SK-N-SH treated with all-trans-retinoic acid at 6 μM for 48 hours (cell line): ENCODE measurements around the gene CWC15.

Source experiments
- ATAC-seq: fragments of 200-7000 bp; cut with Tn5 transposase; 3 replicates; pipeline ENCODE4 v1.9.1; 2020; ENCODE audit warnings: mild to moderate bottlenecking, moderate library complexity
- BACH2 ChIP-seq: fragments of 250-450 bp; sonication (Bioruptor Pico); IDR thresholded peaks from 2 replicates; pipeline ENCODE4 v1.9.0; 2021; ENCODE audit warnings: mild to moderate bottlenecking, borderline replicate concordance
- CREB5 ChIP-seq: fragments of 250-450 bp; sonication (Bioruptor Pico); IDR thresholded peaks from 2 replicates; pipeline ENCODE4 v1.5.1; 2020; ENCODE audit warnings: low read depth, mild to moderate bottlenecking, moderate library complexity
- CSDC2 ChIP-seq: fragments of 250-450 bp; sonication (Bioruptor Pico); IDR thresholded peaks from 2 replicates; pipeline ENCODE4 v1.5.0; 2020; ENCODE audit warnings: mild to moderate bottlenecking, moderate library complexity
- CSRNP3 ChIP-seq: fragments of 250-450 bp; sonication (Bioruptor Pico); IDR thresholded peaks from 2 replicates; pipeline ENCODE4 v1.5.1; 2021; ENCODE audit warnings: mild to moderate bottlenecking, moderate library complexity
- GLIS3 ChIP-seq: fragments of 250-450 bp; sonication (Bioruptor Pico); IDR thresholded peaks from 2 replicates; pipeline ENCODE4 v1.5.0; 2020; ENCODE audit warnings: mild to moderate bottlenecking, moderate library complexity
- ISL1 ChIP-seq: fragments of 250-450 bp; sonication (Bioruptor Pico); IDR thresholded peaks from 2 replicates; pipeline ENCODE4 v2.1.2; 2022; ENCODE audit warnings: mild to moderate bottlenecking, moderate library complexity
- OSR1 ChIP-seq: fragments of 250-450 bp; sonication (Bioruptor Pico); IDR thresholded peaks from 2 replicates; pipeline ENCODE4 v1.8.0; 2022; ENCODE audit warnings: moderate library complexity, mild to moderate bottlenecking, inconsistent platforms
- PATZ1 ChIP-seq: fragments of 250-450 bp; sonication (Bioruptor Pico); IDR thresholded peaks from 2 replicates; pipeline ENCODE4 v1.8.0; 2020; ENCODE audit warnings: mild to moderate bottlenecking, moderate library complexity, borderline replicate concordance
- POU6F1 ChIP-seq: fragments of 250-450 bp; sonication (Bioruptor Pico); IDR thresholded peaks from 2 replicates; pipeline ENCODE4 v1.8.0; 2021; ENCODE audit warnings: low read depth, mild to moderate bottlenecking, moderate library complexity, borderline replicate concordance
- PPARA ChIP-seq: fragments of 250-450 bp; sonication (Bioruptor Pico); IDR thresholded peaks from 2 replicates; pipeline ENCODE4 v1.5.0; 2020; ENCODE audit warnings: mild to moderate bottlenecking, borderline replicate concordance
- RARB ChIP-seq: fragments of 250-450 bp; sonication (Bioruptor Pico); IDR thresholded peaks from 2 replicates; pipeline ENCODE4 v1.8.0; 2021; ENCODE audit warnings: mild to moderate bottlenecking, moderate library complexity
- SNAI2 ChIP-seq: fragments of 250-450 bp; sonication (Bioruptor Pico); IDR thresholded peaks from 2 replicates; pipeline ENCODE4 v1.5.0; 2020; ENCODE audit warnings: mild to moderate bottlenecking, moderate library complexity
- TCF4 ChIP-seq: fragments of 250-450 bp; sonication (Bioruptor Pico); IDR thresholded peaks from 2 replicates; pipeline ENCODE4 v1.8.0; 2021; ENCODE audit warnings: mild to moderate bottlenecking, moderate library complexity, borderline replicate concordance
- TOX ChIP-seq: fragments of 250-450 bp; sonication (Bioruptor Pico); IDR thresholded peaks from 2 replicates; pipeline ENCODE4 v1.8.0; 2021; ENCODE audit warnings: mild to moderate bottlenecking, moderate library complexity, borderline replicate concordance
- TSHZ2 ChIP-seq: fragments of 250-450 bp; sonication (Bioruptor Pico); IDR thresholded peaks from 2 replicates; pipeline ENCODE4 v1.5.0; 2020; ENCODE audit warnings: mild to moderate bottlenecking, moderate library complexity
- ZC3H10 ChIP-seq: fragments of 250-450 bp; sonication (Bioruptor Pico); IDR thresholded peaks from 2 replicates; pipeline ENCODE4 v1.5.1; 2021; ENCODE audit warnings: mild to moderate bottlenecking, moderate library complexity
- ZFP3 ChIP-seq: fragments of 250-450 bp; sonication (Bioruptor Pico); IDR thresholded peaks from 2 replicates; pipeline ENCODE4 v1.5.0; 2020; ENCODE audit warnings: mild to moderate bottlenecking, moderate library complexity
- ZFP30 ChIP-seq: fragments of 450-650 bp; formaldehyde crosslinking; IDR thresholded peaks from 2 replicates; pipeline ENCODE4 v1.5.0; 2022; ENCODE audit warnings: mild to moderate bottlenecking, moderate library complexity
- ZNF565 ChIP-seq: fragments of 450-650 bp; formaldehyde crosslinking; conservative IDR thresholded peaks from 2 replicates; pipeline ENCODE4 v1.5.0; 2020; ENCODE audit warnings: low read depth, mild to moderate bottlenecking, moderate library complexity
- ZNF70 ChIP-seq: fragments of 450-650 bp; formaldehyde crosslinking; IDR thresholded peaks from 2 replicates; pipeline ENCODE4 v1.5.0; 2020; ENCODE audit warnings: mild to moderate bottlenecking, moderate library complexity
- ZNF8 ChIP-seq: fragments of 450-650 bp; formaldehyde crosslinking; IDR thresholded peaks from 2 replicates; pipeline ENCODE4 v1.5.0; 2020; ENCODE audit warnings: mild to moderate bottlenecking, moderate library complexity

The CWC15 gene

GRCh38 chr11:94998285-94998684 is 24.9 kb upstream of the CWC15 start:
- TF ChIP-seq PATZ1 (CRISPR knock-in tag) (no peak), ZFP30 (no peak), TCF4 (CRISPR knock-in tag) (no peak), ZNF8 (no peak)
- no peak for ATAC-seq

GRCh38 chr11:94997437-94997836 is 24.1 kb upstream of the CWC15 start:
- ATAC-seq: no peak
- TF ChIP-seq BACH2 (no peak), PATZ1 (CRISPR knock-in tag) (no peak), CSRNP3 (CRISPR knock-in tag) (no peak), SNAI2 (CRISPR knock-in tag) (no peak), RARB (CRISPR knock-in tag) (no peak), OSR1 (CRISPR knock-in tag) (no peak), ISL1 (CRISPR knock-in tag) (no peak), ZC3H10 (no peak), PPARA (CRISPR knock-in tag) (no peak), TOX (CRISPR knock-in tag) (no peak)

- no peak for ATAC-seq
Measured at GRCh38 chr11:94993400-94993943, 20.1 kb upstream of the CWC15 start.

More at GRCh38 chr11:94993400-94993943, 20.1 kb upstream of the CWC15 start:
- TF ChIP-seq PPARA (CRISPR knock-in tag) (no peak), POU6F1 (CRISPR knock-in tag) (no peak), CSRNP3 (CRISPR knock-in tag) (no peak), PATZ1 (CRISPR knock-in tag) (no peak), CSDC2 (CRISPR knock-in tag) (no peak), TCF4 (CRISPR knock-in tag) (no peak), TOX (CRISPR knock-in tag) (no peak), OSR1 (CRISPR knock-in tag) (no peak), ZNF8 (no peak), RARB (CRISPR knock-in tag) (no peak), CREB5 (CRISPR knock-in tag) (no peak), TSHZ2 (CRISPR knock-in tag) (no peak), BACH2 (no peak), ZFP3 (no peak), ZFP30 (no peak), GLIS3 (no peak), ZC3H10 (no peak), ISL1 (CRISPR knock-in tag) (no peak), ZNF565 (CRISPR knock-in tag) (no peak), ZNF70 (CRISPR knock-in tag) (no peak)
